ENCODE measurements around the gene TAP2.
"Not testable (repeated sequence)": the region's sequence is repeated elsewhere in the genome, so short reads cannot be mapped to it uniquely, and the experiment has no call there.

The TAP2 gene

DNA sequence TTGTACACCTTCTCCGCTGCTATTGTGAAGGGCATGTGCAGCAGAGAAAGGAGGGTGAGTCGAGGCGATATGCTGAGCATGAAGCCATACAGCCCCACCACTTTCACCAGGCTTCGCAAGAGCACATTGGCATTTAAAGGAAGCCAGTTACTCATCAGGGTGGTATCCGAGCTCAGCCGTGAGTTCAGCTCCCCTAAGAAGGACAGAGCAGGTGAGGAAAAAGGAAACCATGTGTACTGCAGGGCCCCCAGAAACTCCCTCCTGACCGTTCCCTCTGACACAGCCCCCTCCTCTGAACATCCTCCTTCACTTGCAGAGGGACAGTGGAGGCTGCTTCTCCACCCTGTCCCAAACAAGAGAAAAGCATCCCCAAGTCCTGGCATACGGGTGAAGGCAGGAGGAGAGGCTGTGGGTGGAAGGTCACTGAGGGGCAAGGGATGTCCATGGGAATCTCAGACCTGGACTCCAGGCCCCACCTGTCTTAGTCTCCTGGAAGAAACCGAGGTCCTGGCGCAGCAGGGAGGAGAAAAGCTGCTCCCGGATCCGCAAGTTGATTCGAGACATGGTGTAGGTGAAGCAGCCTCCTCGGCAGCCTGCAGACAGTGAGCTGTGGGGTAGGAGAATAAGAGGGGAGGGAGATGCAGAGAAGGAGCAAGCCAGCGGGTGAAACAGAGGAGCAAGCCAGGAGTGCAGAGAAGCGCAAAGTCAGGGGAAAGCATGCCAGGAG lies 3.2 kb downstream of the TAP2 start:
- DNase-seq (ENCODE audit: low read depth in 2 of 2): no peak

DNA sequence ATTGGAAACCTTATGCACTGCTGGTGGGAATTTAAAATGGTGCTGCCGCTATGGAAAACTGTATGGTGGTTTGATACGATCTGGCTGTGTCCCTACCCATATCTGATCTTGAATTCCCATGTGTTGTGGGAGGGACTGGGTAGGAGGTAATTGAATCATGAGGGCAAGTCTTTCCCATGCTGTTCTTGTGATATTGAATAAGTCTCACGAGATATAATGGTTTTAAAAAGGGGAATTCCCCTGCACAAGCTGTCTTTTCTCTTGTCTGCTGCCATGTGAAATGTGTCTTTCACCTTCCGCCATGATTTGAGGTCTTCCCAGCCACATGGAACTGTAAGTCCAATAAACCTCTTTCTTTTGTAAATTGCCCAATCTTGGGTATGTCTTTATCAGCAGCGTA lies 4.9 kb downstream of the TAP2 start:
- DNase-seq (ENCODE audit: low read depth in 2 of 2): no peak

GRCh38 chr6:32832535-32832934 lies 6.0 kb downstream of the TAP2 start:
- no peak for DNase-seq (ENCODE audit: low read depth in 2 of 2)

DNA sequence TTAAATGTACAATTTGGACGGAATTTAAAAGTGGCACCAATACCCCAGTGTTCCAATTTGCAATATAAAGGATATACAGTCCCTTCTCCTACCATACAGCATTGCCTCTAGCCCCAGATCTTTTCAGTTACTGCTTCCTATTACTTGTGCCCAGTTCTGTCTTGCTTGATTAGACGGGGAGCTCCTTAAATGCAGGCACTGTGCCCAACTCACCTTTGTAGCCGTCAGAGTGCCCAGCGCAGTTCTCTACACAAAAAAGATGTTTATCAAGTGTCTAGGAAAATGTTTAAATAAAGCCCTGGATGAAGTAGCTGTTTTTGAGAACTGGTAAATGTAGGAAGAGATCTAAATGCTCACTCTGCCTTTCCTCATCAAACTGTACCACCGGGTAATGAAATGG lies 7.6 kb downstream of the TAP2 start:
- no peak for DNase-seq (ENCODE audit: low read depth in 2 of 2)

DNA sequence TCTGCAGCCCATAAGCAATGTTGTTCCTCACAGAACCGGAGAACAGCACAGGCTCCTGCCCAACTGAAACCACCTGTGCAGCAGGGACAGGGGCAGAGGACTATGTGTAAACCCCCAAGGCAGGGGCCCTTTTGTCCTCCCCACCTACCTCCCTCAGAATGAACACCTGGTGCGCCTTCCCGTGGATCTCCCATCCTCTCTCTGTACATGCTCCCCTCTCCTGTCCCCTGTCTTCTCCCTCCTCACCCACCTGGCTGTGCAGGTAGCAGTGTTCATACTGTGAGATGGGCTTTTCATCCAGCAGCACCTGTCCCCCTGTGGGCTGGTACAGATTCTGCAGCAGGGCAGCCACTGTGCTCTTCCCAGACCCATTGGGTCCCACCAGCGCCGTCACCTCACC lies 8.5 kb downstream of the TAP2 start:
- no peak for DNase-seq (ENCODE audit: low read depth in 2 of 2)

DNA sequence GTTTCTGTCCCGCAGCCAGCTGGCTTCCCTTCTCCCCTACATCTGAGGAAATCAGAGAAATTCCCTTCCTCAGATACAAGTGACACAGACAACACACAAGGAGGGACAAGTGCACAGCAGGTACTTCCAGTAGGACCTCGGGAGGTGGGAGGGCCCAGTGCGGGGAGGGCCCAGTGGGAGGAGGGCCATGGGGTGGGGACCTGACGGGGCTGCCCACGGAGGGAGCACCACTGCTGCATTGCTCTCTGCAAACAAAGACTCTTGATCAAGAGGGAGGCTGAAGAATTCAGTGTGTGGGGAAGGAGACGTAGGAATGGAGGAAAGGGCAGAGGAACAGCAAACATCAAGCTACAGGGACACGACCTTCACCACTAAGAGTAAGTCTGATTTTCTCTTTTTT lies 9.0 kb downstream of the TAP2 start:
- no peak for DNase-seq (ENCODE audit: low read depth in 2 of 2)

DNA sequence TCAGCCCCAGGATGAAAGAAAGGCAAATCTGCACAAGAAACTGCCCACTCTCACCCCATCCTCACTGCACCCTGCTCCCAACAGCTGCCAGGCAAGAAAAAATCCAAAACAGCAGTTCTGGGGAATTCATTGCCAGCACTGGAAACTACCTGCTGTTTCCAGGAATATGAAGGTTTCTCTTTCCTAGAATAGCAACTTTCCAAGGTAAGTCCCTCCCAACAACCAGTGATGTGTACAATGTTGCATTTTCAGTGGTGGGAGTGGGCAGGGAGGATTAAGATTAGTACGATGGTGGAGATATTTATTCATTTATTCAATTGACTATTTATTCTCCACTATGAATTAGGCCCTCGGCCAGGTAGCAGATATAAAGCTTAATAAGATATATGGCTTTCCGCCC lies 11.5 kb downstream of the TAP2 start:
- DNase-seq (ENCODE audit: low read depth in 2 of 2): no peak

DNA sequence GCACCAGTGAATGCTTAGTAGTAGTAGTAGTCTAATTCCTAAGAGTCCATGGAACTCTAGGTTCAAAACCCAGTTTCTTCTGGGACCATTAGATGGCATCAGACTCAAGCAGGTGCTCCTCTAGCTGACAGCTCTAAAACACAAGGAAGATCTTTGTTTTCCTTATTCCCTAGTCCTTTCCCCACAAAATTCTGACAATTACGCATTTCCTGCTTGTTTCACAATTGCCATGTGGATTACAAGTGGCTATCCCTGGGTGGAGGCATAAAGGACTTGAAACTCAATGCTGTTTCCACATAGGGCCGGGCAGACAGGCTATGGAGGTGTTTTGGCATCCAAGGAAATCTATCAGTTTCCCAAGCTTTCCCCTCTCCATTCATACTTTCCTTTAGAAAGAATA lies 12.6 kb downstream of the TAP2 start:
- no peak for DNase-seq (ENCODE audit: low read depth in 2 of 2)

DNA sequence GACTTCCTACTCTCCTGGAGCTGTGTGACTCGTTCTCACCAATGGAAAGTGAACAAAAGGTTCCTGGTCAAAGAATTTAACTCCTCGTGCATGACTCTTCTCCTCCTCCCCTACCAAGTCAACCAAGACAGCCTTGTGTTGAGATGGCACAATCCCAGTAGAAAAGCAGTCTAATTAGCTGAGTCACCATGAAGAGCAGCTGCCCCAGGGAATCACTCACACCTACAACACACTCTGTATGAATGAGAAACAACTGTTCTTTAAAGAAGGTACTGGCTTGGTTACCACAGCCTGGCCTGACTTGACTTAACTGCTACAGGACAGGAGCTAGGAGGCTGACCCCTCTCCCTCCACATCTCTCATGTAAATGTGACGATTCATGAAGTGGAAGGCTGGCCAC lies 18.8 kb downstream of the TAP2 start:
- no peak for DNase-seq (ENCODE audit: low read depth in 2 of 2)

DNA sequence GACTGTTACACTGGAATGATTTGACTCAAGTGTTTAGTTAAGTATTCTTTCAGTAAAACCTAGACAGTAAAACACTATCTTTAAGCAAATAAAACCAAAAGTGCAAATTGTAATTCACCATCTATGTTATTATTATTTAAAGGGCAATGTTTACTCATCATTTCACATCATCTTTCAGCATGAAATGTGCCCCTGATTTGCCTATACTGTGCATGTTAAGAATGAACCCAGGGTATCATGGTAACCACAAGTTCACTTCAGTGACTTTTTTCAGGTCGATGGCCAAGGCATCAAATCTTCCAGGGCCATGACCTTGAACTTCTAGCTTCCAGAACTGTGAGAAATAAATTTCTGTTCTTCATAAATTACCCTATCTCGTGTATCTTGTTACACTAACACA lies 19.7 kb downstream of the TAP2 start:
- no peak for DNase-seq (ENCODE audit: low read depth in 2 of 2)

DNA sequence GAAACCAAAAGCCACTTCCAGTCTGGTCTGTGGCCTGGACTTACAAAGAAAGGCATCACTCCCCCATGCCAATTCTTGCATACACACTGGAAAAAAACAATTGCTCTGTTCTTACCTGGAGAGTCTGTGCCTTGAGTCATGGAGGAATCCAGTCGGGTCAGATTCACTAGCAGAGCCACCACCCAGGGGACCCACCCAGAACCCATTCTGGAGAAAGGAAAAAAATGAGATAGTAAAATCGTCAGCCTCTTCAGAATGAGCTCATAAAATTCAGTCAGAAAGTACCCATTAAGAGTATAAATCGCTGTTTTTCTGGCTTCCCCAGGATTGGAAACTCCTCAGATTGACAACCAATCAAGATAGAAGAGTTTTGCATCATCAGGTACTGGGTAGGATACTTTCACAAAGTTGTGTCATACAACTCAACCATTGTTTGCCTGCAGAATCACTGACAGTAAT lies 21.8 kb downstream of the TAP2 start, which contains the start of gene HLA-DOB:
Gene HLA-DOB (minus strand): TSS at position 257 of the 459 bp plus-strand sequence. CDS start 51 bp downstream, at position 206.
- DNase-seq (ENCODE audit: low read depth in 2 of 2): no peak

GRCh38 chr6:32815996-32816395 lies 22.5 kb downstream of the TAP2 start:
- no peak for DNase-seq (ENCODE audit: low read depth in 2 of 2)

DNA sequence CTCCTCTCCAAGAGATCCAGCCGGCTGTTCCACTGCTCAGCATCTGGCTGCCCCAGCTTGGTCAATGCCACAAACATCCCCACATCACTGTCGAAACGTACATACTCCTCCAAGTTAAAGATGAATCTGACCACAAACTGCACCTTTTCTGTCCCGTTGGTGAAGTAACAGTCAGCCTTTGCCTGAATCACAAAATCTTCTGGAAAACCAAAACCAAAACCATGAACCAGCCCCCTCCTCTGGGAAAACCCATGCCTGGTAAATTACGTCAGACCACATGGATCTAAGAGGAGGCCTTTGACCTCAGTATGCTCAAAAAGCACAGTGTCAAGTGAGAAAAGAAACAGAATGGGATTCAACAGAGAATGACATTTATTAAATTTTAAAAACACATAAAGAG lies 23.4 kb downstream of the TAP2 start:
- no peak for DNase-seq (ENCODE audit: low read depth in 2 of 2)

GRCh38 chr6:32814145-32814544 lies 24.4 kb downstream of the TAP2 start:
- DNase-seq (ENCODE audit: low read depth in 2 of 2): no peak

GRCh38 chr6:32809171-32809570 lies 29.4 kb downstream of the TAP2 start:
- DNase-seq (ENCODE audit: low read depth in 2 of 2): no peak

GRCh38 chr6:32807020-32807580 lies 31.4 kb downstream of the TAP2 start:
- DNase-seq (ENCODE audit: low read depth in 2 of 2): no peak

DNA sequence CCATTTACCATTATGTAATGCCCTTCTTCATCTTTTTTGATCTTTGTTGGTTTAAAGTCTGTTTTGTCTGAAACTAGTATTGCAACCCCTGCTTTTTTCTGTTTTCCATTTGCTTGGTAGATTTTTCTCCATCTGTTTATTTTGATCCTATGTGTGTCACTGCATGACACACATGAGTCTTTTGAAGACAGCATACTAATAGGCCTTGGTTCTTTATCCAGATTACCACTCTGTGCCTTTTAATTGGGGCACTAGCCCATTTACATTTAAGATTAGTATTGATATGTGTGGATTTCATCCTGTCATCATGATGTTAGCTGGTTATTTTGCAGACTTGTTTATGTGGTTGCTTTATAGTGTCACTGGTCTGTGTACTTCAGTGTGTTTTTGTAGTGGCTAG lies 33.1 kb downstream of the TAP2 start:
- DNase-seq (ENCODE audit: low read depth in 2 of 2): not testable (repeated sequence)

- no peak for DNase-seq (ENCODE audit: low read depth in 2 of 2)
Measured at GRCh38 chr6:32803416-32803815, 35.1 kb downstream of the TAP2 start.

DNA sequence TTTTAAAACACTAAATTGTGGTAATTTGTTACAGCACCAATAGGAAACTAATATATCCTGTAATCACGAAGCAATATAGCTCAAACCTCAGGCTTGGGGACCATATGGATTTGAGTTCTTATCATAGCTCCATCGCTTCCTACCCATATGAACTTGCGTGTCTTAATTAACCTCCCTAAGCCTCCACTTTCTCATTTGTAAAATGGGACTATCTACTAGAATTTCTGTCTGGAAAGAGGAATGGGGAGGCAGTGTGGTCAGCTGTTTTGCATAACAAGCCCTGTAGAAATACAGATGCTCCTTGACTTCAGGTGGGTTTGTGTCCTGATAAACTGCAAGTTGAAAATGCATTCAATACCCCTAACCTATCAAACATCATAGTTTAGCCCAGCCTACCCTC lies 38.8 kb downstream of the TAP2 start:
- no peak for DNase-seq (ENCODE audit: low read depth in 2 of 2)

GRCh38 chr6:32799168-32799567 lies 39.4 kb downstream of the TAP2 start:
- DNase-seq (ENCODE audit: low read depth in 2 of 2): no peak

- peak; percentile 33 to 52 for DNase-seq (ENCODE audit: low read depth in 2 of 2)
Measured at GRCh38 chr6:32796848-32797776, 41.4 kb downstream of the TAP2 start.

- DNase-seq (ENCODE audit: low read depth in 2 of 2): no peak
Measured at GRCh38 chr6:32794510-32794909, 44.0 kb downstream of the TAP2 start.

All from stimulated activated CD8-positive, alpha-beta memory T cell treated with anti-CD3 and anti-CD28 coated beads, Interleukin-15, amount 100 ng/mL, for 4 hours (primary cell).